Hematopoietic multipotent progenitor cell treated with erythropoietin and hydrocortisone succinate and interleukin-3 and kit ligand, for 17 days (in vitro differentiated cells): ENCODE results near the gene VAV2.

Experiments used
- DNase-seq: peaks from one replicate; pipeline ENCODE4 v3.0.0-alpha.2; 2015; ENCODE audit warnings: low spot score

The VAV2 gene

DNA sequence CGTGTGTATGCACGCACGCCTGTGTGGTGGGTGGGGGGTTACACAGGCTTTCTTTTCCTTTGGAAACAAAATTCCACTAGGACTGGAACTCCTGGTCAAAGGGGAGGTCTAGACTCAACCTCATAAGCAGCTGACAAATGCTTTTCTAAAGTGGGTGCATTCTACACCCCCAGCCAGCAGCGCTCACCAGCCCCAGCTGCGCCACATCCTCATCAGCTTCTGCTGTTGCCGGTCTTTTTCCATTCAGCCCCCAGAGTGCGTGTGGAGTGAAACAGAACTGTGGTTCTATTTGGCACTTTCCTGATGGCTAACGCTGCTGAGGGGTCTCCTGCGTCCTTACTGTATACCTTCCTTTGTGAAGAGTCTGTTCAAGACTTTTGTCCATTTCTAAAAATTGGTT lies 176.3 kb downstream of the VAV2 start:
- DNase-seq, result no peak

DNA sequence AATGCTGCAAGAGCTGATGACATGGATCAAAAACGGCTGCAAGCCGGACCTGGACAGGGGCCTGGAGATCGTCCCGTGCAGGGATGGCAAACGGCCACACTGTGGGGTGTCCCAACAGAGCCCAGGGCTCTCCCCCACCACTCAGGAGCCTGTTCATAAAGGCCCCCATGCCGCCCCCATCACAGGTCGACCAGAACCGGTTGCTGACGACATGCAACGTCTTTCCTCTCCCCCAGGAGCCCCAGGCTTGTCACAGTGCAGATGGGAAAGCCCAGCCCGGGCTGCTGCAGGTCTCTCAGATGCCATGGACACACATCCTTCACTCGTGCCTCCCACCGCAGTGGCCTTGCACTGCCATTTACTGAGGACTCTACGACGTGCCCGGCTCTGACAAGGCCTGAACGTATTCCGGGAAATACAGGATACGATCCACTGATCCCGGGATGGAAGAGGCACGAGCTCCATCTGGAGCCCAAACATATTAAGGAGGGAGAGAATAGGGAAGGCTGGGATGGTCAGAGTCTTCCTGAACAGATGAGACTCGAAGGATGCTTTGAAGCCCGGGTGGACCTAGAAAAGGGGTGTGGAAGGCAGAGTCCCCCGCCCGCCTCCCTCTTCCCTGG lies 177.4 kb downstream of the VAV2 start:
- no peak for DNase-seq

DNA sequence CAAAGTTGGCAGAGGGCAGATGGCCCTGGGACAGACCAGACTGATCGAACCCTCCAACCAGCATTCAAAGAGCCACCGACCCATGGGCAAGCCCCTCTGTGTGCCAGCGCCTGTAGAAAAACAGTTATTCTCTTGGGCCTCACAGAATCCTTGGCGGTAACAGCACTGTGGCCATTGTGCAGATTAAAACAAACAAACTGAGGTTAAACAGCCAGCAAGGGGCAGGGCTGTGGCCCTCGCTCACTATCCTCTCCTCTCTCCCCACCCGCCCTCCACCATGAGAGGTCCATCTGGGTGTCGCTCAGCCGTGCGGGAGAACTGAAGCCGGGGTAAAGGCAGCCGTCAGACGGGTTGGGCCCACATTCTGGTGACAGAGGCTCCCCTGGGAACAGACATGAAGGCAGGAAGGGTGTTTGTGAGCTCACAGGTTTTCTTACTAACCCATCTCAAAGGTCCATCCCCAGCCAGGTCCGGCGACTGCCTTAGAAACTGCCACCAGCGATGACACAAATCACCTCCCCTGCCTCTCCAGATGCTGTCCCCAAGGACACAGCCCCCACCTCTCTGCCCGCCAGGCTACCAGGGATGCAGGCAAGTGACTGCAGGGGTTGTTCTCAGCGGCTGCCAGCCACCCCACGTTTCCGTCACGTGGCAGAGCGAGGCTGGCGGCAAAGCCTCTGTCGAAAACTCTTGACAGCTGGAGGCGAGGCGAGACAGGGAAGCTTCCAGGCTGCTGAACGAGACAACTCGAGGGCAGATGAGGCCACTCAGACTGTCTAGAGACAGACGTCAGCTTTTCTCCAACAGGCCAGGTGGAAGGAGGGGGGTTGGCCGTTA lies 178.2 kb downstream of the VAV2 start:
- DNase-seq, result no peak

DNA sequence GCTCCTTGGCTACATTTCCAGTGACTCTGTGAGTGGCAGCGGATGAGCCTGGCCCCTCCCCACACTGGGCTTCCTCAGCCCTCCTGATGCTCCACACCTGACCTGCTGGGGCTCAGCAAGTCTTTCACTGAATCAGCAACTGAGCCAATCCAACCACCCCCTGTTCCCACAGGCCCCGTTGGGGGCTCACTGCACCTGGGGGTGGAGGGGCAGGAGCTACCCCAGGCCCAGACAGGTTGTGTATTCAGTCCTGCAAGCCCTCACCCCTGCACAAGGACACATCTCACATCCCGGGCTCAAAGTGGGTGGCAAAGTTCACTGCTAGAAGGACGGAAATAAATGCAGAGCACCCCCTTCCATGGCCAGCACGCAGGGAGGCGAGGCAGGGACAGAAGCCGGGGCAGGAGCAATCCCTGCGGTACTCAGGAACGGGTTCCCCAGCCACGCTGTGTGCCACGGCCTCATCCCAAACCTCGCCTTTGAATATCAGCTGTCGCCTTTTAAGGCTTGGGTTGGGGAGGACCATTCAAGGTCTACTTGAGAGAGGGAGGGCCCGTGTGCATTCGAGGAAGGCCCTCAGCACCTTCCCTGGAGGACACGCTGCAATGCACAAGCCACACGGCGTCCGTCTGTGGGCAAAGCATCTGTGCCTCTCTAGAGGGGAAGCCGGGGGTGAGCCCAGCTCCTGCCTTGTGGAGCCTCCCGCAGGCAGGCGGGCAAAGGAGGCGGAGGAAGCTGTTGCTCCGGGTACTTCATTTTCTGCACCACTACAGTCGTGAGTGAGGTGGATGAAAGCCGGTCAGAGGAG lies 179.0 kb downstream of the VAV2 start:
- no peak for DNase-seq

DNA sequence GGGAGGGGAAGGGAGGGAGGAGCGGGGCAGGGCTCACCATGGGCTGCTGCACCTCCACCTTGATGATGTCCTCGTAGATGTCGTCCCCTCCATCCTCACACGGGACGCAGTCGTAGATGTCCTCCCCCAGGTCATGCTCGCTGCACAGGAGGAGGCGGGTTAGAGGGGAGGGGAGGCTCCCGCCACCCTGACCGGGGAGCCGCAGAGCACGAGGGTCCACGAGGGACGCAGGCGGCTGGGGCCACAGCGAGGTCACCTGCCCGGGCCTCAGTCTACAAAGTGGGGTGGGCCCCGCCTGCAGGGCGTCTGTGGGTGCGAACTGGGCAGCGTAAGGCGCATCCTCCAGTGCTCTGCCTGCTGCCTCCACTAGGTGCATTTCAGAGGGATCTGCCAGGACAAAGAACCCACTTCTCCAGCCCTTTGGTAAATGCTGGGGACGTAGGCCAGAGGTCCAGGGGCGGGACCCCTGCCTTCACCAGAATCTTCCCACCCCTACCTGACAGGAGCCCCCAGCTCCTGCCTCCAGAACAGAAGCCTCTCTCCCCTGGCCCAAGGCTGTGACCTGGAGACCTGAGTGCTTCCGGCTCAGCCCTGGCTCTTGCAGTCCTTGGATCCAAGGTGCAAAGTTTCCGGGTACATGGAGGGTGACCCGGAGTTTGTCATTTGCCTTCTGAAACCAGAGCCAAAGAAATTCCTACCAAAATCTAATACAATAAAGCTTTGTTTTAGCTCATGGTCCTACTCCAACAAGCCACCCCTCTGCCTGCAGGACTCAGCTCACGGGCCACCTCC lies 179.9 kb downstream of the VAV2 start:
- DNase-seq, result no peak

DNA sequence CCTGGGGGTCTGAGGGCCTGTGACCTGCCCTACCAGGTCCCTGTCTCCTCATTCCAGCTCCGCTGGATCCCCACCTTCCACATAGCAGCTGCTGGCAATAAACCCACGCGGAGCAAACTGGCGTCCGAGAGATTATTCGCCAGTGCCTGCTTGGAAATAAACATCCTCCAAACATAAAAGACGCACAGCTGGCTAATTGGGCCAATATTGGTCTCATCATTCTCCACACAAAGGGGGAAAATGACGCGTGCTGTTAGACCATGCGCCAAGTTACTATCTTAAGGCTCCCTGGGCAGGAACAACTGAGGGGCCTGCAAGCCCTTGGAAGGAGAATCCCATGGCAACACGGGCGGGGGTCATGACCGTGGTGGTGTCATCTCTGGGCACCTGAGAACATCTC lies 180.7 kb downstream of the VAV2 start:
- no peak for DNase-seq

DNA sequence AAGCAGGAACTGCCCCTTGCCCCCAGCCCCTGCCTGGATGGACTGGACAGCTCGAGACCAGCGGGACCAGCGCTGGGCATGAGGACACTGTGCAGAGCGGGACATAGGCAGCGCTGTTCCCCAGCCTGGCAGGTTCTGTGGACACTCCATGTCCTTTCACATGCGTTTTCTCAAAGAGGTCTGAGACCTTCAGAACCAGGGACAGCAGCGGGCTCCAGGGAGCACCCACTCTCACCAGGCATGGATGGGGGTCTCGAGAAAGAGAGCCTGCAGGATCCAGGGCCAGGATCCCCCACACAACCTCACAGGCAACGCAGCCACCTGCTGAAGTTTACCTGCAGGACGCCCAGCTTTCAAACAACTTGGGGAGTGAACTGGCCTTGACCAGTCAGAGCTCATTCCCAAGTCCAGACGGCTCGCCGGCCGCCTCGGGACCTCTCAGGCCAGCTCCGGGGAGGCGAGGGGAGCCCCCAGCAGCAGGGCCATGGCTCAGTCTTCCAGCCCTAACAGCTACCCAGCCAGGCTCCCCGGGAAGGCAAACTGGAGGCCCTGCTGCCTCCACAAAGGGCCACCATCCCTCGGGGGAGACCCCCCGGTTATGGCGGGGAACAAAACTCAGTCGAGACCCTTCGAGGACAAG lies 181.4 kb downstream of the VAV2 start:
- no peak for DNase-seq

DNA sequence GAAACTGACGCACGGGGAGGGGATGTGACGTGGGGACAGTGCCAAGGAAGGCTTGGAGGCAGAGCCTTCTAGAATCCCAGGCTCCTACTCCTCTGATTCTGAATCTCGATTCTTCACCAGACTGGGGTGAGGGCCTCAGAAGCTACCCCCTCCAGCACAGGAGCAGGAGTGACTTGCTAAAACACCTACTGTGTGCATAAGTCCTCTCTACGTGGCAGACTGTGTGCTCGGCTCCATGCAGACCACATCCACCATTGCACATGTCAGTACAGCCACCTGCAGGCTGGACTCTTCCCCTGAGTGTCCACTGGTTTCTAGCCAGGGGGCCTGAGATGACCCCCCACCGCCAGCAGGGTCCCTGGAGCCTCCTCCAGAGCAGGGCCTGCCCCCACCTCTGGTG lies 182.8 kb downstream of the VAV2 start:
- no peak for DNase-seq

DNA sequence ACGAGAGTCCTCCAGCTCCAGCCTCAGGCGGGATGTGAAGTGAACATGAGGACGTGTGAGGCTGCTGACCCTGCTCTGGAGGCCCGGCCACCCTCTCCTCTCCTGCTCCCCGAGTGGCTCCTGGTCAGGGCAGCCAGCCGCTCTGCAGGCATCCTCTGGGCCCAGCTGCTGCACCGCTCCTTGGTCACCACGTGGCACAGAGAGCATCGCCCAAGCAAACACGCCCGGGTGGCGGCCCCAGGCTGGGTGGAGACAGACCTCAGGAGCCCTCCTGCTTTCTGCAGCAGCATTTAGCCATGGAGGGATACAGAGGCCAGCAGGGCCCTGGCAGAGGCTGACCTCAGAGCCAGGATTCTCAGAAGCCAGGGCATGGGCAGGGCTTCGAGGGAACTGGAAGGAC lies 184.3 kb downstream of the VAV2 start:
- no peak for DNase-seq

DNA sequence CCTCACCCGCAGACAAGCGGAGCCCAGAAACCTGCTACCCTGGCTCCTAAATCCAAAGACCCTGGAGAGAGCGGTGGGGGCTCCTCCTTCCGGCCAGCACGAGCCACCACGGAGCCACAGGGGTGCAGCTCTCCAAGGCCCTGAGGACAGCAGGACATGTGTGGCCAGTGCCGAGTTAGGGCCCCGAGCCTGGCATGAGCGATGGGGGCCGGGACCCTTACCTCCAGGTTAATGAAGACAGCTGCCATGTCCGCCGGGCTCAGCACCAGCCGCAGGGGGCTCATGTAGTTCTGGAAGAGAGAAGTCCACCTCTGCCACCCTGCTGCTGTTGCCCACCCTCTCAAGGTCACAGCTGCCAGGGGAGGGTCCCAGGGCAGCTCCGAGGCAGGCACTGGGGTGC lies 185.1 kb downstream of the VAV2 start:
- DNase-seq, result no peak

DNA sequence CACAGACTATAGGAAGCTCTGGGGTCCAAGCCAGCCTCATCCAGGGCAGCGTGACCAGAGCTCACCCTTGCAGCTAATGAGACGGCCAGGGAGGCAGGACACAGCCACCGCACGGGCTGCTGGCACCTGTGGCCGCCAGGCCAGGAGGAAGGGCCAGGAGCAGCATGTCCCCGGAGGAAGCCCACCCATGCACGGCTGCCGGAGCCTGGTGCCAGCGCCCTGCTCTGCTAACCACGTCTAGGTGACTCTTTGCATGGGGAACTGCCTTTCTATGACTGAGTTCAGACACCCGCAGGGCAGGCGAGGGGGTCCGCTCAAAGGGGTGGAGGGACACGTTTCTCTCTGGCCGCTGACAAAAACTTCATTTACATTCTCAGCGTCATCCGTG lies 185.5 kb downstream of the VAV2 start:
- no peak for DNase-seq

DNA sequence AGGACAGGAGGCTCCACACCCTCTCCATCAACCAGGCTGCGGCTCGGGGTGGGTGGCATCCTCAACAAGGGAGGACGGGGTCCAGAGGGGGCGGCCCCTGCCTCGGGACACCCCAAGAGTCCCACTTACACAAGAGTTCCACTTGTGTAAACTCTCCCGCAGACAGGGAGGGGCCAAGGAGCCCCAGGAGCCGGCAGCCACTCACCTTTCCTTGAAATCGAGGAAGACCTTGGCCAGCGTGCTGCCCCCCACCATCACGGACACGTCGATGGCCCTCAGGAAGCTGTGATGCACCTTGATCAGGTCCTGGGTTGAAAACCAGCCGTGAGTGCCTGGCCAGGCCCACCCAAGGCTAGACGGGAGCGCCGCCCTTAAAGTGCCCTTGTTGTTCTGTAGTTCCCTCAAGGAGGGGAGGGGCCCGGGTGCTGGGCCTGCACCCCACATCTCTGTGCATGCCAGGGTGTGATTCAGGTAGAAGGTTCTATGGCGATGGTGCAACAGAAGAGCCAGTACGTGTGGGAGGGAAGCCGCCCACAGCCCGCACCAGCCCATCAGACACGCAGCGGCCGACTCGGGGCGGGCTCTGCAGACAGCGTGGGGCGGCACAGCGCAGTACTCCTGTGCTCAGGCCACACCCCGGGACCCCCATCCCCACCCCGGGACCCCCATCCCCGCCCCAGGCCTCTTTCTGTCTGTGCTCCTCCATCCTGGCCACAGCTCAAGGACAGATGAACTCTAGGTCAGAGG lies 186.1 kb downstream of the VAV2 start:
- DNase-seq, result no peak

DNA sequence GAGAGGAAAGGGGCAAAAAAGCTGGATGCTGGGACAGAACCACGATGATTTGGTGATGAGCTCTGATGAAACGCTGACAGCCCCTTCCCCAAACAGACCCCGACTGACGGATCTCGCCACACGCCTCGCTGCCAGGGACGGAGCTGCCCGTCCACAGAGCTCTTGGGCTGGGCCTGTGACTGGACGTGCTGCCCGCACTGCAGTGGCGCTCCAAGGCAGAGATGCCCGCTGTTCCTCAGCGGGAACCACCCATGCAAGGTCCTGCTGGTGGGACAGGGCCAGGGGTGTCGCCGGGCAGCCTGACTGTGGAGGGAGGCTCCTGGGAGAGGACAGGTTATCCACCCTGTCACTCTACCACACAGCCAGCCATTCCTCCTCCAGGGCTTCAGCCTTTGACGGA lies 187.9 kb downstream of the VAV2 start:
- no peak for DNase-seq

DNA sequence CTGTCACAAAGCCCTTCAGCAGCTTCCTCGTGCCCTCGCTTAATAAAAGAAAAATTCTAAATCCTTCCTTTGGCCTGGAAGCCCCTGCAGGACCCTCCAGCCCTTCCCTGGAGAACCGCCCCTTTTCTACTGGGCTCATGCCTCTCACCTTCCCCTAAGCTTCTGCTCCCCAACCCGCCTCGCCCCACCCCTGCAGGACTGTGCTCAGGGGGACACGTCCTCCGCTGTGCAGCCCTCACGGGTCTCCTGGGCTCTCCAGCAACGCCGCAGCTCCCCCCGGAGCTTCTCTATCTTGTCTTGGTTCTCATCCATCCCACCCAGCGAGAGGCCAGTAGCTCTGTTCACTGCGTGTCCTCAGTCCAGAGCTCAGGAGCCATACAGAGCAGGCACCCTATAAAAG lies 188.4 kb downstream of the VAV2 start:
- DNase-seq, result no peak

DNA sequence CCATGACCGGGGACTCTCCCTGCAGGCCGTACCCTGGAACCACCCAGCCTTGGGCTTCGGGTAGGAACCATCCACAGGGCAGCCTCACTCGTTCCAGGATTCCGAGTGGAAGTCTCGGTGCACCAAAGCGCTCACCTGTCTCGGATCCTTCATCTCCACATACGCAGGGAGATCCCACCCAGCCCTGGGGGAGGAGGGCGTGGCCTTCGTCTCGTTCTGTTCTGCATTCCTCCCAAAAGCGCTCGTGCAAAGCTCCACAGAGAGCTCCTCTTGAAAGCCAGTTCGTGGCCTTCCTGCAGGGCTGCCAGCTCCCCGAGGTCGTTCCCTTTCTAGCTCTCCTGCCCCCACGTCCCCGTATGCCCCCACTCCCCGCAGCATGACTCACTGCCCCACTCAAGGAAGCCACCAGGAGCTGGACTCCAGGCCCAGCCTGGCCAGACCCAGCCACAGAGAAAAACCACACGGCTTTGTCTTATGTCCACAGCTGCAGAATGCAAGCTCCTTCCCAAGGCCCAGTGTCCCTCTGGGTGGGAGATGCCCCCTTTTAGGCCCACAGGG lies 189.0 kb downstream of the VAV2 start:
- DNase-seq, result no peak

DNA sequence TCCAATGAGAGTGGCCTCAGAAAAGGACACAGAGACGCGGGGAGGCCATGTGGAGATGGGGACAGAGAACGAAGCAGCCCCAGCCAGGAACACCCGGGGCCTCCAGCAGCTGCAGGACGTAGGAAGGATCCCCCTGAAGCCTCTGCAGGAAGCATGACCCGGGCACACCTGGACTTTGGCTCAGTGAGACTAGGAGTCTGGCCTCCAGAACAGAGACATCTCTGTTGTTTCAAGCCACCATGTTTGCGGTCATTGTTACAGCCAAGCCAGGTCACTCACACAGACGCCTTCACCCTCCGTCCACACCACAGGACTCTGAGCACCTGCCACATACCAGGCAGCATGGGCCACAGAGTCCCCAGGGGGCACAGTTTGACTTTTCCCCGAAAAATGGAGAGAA lies 190.4 kb downstream of the VAV2 start:
- DNase-seq, result no peak

DNA sequence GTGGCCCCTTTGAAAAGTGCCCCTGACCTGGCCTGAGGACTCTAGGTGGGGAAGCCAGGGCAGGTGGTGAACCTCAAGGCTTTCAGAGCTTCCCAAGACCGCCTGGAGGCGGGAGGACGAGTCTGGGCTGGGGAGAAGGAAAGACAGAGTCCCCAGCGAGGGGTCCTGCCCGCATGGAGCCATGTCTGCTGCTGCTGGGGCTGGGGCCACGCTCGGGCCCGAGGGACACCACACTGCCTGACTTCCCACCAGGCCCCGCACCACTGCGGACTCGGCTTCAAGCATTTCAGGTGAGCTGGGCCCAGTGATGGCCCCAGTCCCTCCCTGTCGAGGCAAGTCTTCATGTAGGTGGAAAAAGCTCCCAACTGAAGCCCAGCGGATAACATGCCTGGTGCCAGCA lies 191.9 kb downstream of the VAV2 start:
- no peak for DNase-seq

DNA sequence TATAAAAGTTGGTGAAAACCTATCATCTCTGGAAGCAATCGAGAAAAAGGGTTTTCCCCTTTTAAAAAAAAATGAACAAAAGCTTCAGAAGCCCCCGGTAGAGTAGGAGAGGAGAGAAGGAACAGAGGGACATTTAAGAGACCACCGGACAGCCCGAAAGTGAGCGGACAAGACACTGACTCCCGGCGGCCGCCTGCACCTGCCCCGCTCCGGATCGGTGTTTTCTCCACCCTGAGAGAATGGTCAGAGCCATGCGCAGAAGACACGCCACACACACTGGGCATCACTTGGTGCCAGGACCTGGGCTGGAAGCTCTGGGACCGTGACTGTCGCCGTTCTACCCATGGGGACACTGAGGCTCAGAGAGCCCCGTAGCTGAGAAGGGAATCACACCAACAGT lies 192.4 kb downstream of the VAV2 start:
- DNase-seq, result no peak

DNA sequence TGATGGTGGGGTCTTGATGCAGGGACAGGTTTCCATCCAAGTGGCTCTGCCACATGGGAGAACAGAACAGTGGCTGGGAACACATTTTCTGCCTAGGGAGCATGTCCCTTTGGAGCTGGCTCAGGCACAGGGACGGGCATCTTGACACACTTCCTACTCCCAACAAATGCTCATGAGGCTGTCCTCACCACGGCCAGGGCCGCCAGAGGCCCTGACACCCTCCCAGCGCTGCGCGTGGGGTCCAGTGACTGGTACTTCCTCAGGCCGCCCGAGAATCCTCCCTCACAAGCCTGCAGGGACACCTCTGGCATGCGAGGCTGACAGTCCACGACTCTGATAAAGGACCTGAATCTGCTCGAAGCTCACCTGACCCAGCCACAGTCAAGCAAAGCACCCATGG lies 193.0 kb downstream of the VAV2 start:
- DNase-seq, result no peak

DNA sequence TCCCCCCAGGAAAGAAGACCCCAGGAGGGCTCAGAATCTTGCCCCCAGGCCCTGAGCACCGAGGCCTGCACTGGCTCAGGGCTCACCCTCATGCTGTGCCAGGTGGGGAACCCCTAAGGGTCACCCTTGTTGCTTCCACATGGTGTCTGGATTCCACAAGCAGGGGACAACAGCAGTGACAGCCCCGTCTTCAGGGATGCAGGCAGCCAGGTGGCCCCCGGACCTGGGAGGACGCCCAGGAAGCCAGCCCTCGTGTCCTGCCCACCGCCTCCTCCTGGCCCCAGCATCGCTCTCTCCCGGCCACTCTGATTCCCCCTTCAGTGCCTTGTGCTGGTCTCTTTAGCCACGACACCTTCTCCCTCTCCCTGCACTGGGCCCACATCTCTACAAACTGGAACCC lies 194.0 kb downstream of the VAV2 start:
- DNase-seq, result no peak
